ENCODE results near the gene VPS72.

- TF ChIP-seq GATA3 (IDR thresholded peaks at IDR 0.05; ENCODE audit: low read depth, low read length) (no peak), GATA2 (IDR thresholded peaks at IDR 0.05; ENCODE audit: low read depth, low read length) (no peak)
Observed at GRCh38 chr1:151184211-151184610, 5.8 kb downstream of the VPS72 start.
